Measurements from ENCODE around the gene EXOC2. TPM values are rescaled to one million over a fixed set of nuclear protein-coding genes. Genes with fewer than 3 reads are reported as not detected.

The EXOC2 gene
- total and polyA plus RNA-seq, 8 donors, result 2.5 to 10.3 (median 6.4) TPM

- intact Hi-C loops (cut with DNase I), result no loop called here
- no peak for FAIRE-seq
Observed at GRCh38 chr6:494394-494793, 198.5 kb downstream of the EXOC2 start.

GRCh38 chr6:493840-494239 lies 199.1 kb downstream of the EXOC2 start:
- Histone ChIP-seq H3K9me3 (no peaks in the 10 kb centered on the region), H3K4me1 (no peaks in the 10 kb centered on the region), H3K27ac (no peak overlapping the region), H3K27me3 (no peaks in the 10 kb centered on the region), H3K4me3 (no peak overlapping the region), H3K36me3 (peaks cover 0 to 4% (median 0%) of the 10 kb centered on the region in 3 donors)
- ATAC-seq (no peak), FAIRE-seq (no peak), DNase-seq (no peak)
- WGBS, 2 donors, result 80 to 81% methylated on average over 6 of the region's 6 CpGs
- TF ChIP-seq CTCF (IDR thresholded peaks at IDR 0.05), result no peak
- intact Hi-C loops (cut with DNase I), result no loop called here

More at GRCh38 chr6:494394-494793, 198.5 kb downstream of the EXOC2 start:
- Histone ChIP-seq H3K9me3 (no peaks in the 10 kb centered on the region), H3K4me3 (no peak overlapping the region), H3K27me3 (no peaks in the 10 kb centered on the region), H3K4me1 (no peaks in the 10 kb centered on the region), H3K27ac (no peak overlapping the region), H3K36me3 (peaks cover 0 to 4% (median 0%) of the 10 kb centered on the region in 3 donors)
- DNase-seq (no peak), ATAC-seq (no peak)
- 89 to 92% methylated on average over 5 of the region's 5 CpGs for WGBS, 2 donors
- no peak for TF ChIP-seq CTCF (IDR thresholded peaks at IDR 0.05)

- Histone ChIP-seq H3K4me1 (no peaks in the 10 kb centered on the region), H3K27me3 (no peaks in the 10 kb centered on the region), H3K9me3 (no peaks in the 10 kb centered on the region), H3K27ac (no peak overlapping the region), H3K36me3 (peaks cover 0 to 4% (median 0%) of the 10 kb centered on the region in 3 donors), H3K4me3 (no peak overlapping the region)
- no peak for TF ChIP-seq CTCF (IDR thresholded peaks at IDR 0.05)
- DNase-seq (no peak), ATAC-seq (no peak), FAIRE-seq (no peak)
- intact Hi-C loops (cut with DNase I), result no loop called here
- WGBS, 2 donors, result 96% methylated on average over 2 of the region's 2 CpGs
Observed at GRCh38 chr6:492816-493414, 200.0 kb downstream of the EXOC2 start.

- Histone ChIP-seq H3K27ac (no peak overlapping the region), H3K36me3 (peaks cover 0 to 4% (median 0%) of the 10 kb centered on the region in 3 donors)
- intact Hi-C loops (cut with DNase I), result no loop called here
Observed at GRCh38 chr6:492178-492577, 200.8 kb downstream of the EXOC2 start.

More at GRCh38 chr6:492178-492577, 200.8 kb downstream of the EXOC2 start:
- ATAC-seq, result no peak
- H3K4me3 ChIP-seq, result no peak overlapping the region
- H3K4me1 ChIP-seq, result no peaks in the 10 kb centered on the region
- H3K27me3 ChIP-seq, result no peaks in the 10 kb centered on the region
- no peak for TF ChIP-seq CTCF (IDR thresholded peaks at IDR 0.05)
- WGBS, 2 donors, result 96 to 98% methylated on average over 5 of the region's 5 CpGs
- no peaks in the 10 kb centered on the region for H3K9me3 ChIP-seq
- FAIRE-seq, result no peak
- DNase-seq, result no peak

Measured in pancreas (tissue), 10 donors.